Smooth muscle cell (in vitro differentiated cells): ENCODE results near the gene AMPD2. TPM values are rescaled to one million over a fixed set of nuclear protein-coding genes. Genes with fewer than 3 reads are reported as not detected.

Source experiments
- DNase-seq: peaks from one replicate; lab custom pipeline; 2025; ENCODE audit not compliant: unreplicated experiment; lab: John Stamatoyannopoulos, UW
- H2AFZ ChIP-seq: fragments of 200-600 bp; sonication (generic); 2 replicates; pipeline ENCODE4 v1.6.0; 2016; ENCODE audit warnings: antibody characterized with exemption, low read depth, mild to moderate bottlenecking
- H3F3A ChIP-seq: fragments of 200-600 bp; sonication (generic); 2 replicates; pipeline ENCODE4 v1.6.0; 2017; ENCODE audit warnings: antibody characterized with exemption, low read depth
- H3K27ac ChIP-seq: fragments of 200-600 bp; sonication (generic); 2 replicates; pipeline ENCODE4 v1.5.1; 2016; ENCODE audit warnings: low read depth, mild to moderate bottlenecking
- H3K27me3 ChIP-seq: fragments of 200-600 bp; sonication (generic); 2 replicates; pipeline ENCODE4 v1.6.1; 2016; ENCODE audit warnings: low read depth, mild to moderate bottlenecking
- H3K36me3 ChIP-seq: fragments of 200-600 bp; sonication (generic); 2 replicates; pipeline ENCODE4 v1.5.1; 2016; ENCODE audit warnings: low read depth
- H3K4me1 ChIP-seq: fragments of 200-600 bp; sonication (generic); 2 replicates; pipeline ENCODE4 v1.5.1; 2016; ENCODE audit warnings: low read depth
- H3K4me2 ChIP-seq: fragments of 200-600 bp; sonication (generic); 2 replicates; pipeline ENCODE4 v1.6.0; 2016; ENCODE audit warnings: mild to moderate bottlenecking
- H3K4me3 ChIP-seq: fragments of 200-600 bp; sonication (generic); 2 replicates; pipeline ENCODE4 v1.5.1; 2016; ENCODE audit warnings: mild to moderate bottlenecking
- H3K79me2 ChIP-seq: fragments of 200-600 bp; sonication (generic); 2 replicates; pipeline ENCODE4 v1.6.0; 2016; ENCODE audit warnings: low read depth, mild to moderate bottlenecking
- H3K9ac ChIP-seq: fragments of 200-600 bp; sonication (generic); 2 replicates; pipeline ENCODE4 v1.6.0; 2016; ENCODE audit warnings: low read depth
- H3K9me3 ChIP-seq: fragments of 200-600 bp; sonication (generic); replicated peaks from 2 replicates; pipeline ENCODE4 v1.5.1; 2016; ENCODE audit warnings: low read depth
- H4K20me1 ChIP-seq: fragments of 200-600 bp; sonication (generic); 2 replicates; pipeline ENCODE4 v1.6.0; 2016; ENCODE audit warnings: low read depth
- WGBS: methylation state at CpG from one replicate; pipeline ENCODE4 v1.1.7; 2016; ENCODE audit warnings: low lambda C conversion rate; 5-methylcytosine and 5-hydroxymethylcytosine counted together
- polyA plus RNA-seq: library from polyadenylated mRNA; unstranded; fragments of >200 nt; fragmentation: Nextera tagmentation; extraction: Ambion mirVana; gene quantifications from 2 replicates; pipeline ENCODE4 v1.2.1, GENCODE V29; 2016
- total RNA-seq: library from RNA; depleted of rRNA; stranded (reverse); fragments of >200 nt; gene quantifications from 2 replicates; pipeline ENCODE4 v1.2.3, GENCODE V29; 2014
- TF ChIP-seq, protein P1 (sequence below): fragments of 200-600 bp; sonication (generic); IDR thresholded peaks from 2 replicates; pipeline ENCODE4 v1.5.1; 2017; ENCODE audit warnings: borderline replicate concordance, mild to moderate bottlenecking, antibody characterized with exemption; ENCODE audit not compliant: insufficient read depth, poor library complexity, severe bottlenecking

AMPD2 gene
- total and polyA plus RNA-seq, 2 experiments from 2014 or later: 57.4 to 104 TPM

DNA sequence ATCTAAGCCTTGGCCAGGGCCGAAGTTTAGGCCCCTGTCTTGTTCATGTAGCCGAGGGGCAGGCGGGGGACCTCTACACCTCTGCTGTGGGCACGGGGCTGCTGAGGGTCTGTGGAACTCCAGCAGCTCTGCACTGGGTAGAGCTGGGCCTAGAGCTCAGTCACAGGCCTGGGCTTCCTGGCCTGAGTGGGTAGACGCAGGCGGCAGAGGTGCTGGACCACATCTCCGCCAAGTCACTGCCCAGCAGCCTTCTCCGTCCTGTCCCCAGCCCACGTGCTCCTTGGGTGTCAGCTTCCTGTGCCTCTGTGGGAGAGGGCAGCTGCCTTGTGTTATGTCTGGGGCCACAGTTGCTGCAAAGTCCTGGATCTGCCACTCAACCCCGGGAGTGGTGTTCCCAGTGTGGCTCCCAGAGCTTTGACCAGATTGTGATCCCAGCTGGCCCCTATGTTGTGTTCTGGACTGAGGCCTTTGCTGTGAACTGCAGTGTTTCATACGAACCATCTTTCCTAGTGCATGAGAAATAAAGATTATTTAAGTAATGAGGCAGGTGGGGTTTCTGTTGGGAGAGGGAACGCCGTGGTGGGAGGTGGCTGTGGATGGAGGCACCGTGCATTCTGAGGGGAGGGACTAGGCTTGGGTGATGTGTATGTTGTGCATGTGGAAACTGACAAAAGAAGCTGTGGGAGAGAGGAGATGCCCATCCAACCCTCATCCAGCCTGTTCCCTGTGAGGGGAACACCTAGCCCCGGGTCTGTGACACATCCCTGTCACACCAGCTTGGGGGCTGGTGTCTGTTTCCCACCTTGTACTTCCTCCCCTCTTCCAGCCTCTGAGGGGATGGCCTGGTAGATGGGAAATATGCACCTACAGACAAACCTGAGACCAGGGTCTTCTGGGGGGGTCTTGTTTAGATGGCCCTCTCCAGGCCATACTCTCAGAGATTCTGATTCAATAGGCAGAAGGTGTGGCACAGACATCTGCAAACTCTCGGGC, 12.2 kb downstream of the AMPD2 start:
- H3K36me3 ChIP-seq: no peaks in the 10 kb centered on the region
- WGBS: 92% methylated on average over 16 of the region's 16 CpGs
- no peak overlapping the region for H3K27ac ChIP-seq
- H3K79me2 ChIP-seq: no peaks in the 10 kb centered on the region
- H3K4me1 ChIP-seq: peaks cover 4% of the 10 kb centered on the region
- no peak overlapping the region for H3K4me3 ChIP-seq
- DNase-seq: no peak
- no peaks in the 10 kb centered on the region for H3K9me3 ChIP-seq
- H4K20me1 ChIP-seq: peaks cover 2% of the 10 kb centered on the region
- H3K27me3 ChIP-seq: no peaks in the 10 kb centered on the region
- H2AFZ ChIP-seq: no peak overlapping the region
- H3K4me2 ChIP-seq: no peak overlapping the region
- H3F3A ChIP-seq: no peaks in the 10 kb centered on the region
- TF ChIP-seq, protein P1, sequence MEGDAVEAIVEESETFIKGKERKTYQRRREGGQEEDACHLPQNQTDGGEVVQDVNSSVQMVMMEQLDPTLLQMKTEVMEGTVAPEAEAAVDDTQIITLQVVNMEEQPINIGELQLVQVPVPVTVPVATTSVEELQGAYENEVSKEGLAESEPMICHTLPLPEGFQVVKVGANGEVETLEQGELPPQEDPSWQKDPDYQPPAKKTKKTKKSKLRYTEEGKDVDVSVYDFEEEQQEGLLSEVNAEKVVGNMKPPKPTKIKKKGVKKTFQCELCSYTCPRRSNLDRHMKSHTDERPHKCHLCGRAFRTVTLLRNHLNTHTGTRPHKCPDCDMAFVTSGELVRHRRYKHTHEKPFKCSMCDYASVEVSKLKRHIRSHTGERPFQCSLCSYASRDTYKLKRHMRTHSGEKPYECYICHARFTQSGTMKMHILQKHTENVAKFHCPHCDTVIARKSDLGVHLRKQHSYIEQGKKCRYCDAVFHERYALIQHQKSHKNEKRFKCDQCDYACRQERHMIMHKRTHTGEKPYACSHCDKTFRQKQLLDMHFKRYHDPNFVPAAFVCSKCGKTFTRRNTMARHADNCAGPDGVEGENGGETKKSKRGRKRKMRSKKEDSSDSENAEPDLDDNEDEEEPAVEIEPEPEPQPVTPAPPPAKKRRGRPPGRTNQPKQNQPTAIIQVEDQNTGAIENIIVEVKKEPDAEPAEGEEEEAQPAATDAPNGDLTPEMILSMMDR: no peak
- no peak overlapping the region for H3K9ac ChIP-seq

DNA sequence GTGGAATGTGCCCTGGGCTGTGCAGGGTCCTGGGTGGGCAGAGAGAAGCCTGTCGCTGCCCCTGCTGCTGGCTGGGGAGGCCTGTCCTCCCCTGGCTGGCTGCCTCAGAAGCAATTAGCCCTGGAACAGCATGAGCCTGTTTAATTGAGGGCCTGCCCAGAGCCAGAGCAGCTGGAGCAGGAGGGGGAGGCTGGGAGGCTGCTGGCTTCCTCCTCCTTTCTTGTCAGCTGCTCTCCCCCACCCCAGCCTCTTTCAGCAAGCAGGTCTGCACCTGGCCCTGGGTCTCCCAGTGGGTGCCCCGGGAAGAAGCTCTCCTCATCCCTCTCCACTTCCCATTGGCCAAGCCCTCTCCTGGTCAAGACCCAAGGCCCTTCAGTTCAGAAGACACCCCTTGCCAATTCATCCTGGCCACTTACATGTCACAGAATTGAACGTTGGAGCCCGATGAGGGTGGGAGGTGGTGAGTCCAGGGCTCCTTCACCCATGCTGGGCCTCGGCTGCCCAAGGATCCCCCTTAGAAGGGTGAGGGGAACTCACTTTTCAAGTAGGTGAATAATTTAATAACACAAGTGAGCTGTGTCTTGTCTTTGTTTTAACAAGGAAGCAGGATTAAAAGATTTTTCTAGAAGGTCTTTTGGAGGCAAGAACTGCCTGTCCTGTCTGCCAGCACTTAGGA, 13.2 kb downstream of the AMPD2 start:
- DNase-seq: no peak

DNA sequence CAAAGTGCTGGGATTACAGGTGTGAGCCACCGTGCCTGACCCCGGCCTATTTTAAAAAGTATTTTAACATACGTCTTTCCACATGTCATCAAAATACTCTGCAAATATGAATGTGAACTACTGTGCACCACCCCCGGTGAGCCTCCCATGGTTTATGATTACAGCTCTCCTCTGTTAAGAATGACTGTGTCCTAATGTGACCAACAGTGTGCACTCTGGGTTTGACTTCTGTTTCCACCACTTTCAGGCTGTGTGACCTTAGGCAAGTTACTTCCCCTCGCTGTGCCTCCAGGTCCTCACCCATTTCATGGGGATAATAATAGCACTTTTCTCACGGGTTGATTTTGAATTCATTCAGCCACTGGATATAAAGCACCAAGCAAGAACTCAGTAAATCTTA, 14.7 kb downstream of the AMPD2 start:
- DNase-seq: no peak
- no peaks in the 10 kb centered on the region for H3F3A ChIP-seq
- H4K20me1 ChIP-seq: no peaks in the 10 kb centered on the region
- H3K4me1 ChIP-seq: peaks cover 4% of the 10 kb centered on the region
- no peaks in the 10 kb centered on the region for H3K9me3 ChIP-seq
- no peak overlapping the region for H2AFZ ChIP-seq
- H3K4me2 ChIP-seq: no peak overlapping the region
- H3K4me3 ChIP-seq: no peak overlapping the region
- no peaks in the 10 kb centered on the region for H3K79me2 ChIP-seq
- no peaks in the 10 kb centered on the region for H3K36me3 ChIP-seq
- TF ChIP-seq, protein P1: no peak
- WGBS: 92% methylated on average over 6 of the region's 6 CpGs
- H3K27ac ChIP-seq: no peak overlapping the region
- no peaks in the 10 kb centered on the region for H3K27me3 ChIP-seq
- no peak overlapping the region for H3K9ac ChIP-seq

More for the DNA sequence above, 13.2 kb downstream of the AMPD2 start:
- TF ChIP-seq, protein P1: no peak
- Histone ChIP-seq H3K79me2 (no peaks in the 10 kb centered on the region), H4K20me1 (no peaks in the 10 kb centered on the region), H3K4me1 (peaks cover 4% of the 10 kb centered on the region), H3K9ac (no peak overlapping the region), H3F3A (no peaks in the 10 kb centered on the region), H3K27me3 (no peaks in the 10 kb centered on the region), H3K4me2 (no peak overlapping the region), H3K36me3 (no peaks in the 10 kb centered on the region), H3K9me3 (no peaks in the 10 kb centered on the region), H3K27ac (no peak overlapping the region), H3K4me3 (no peak overlapping the region), H2AFZ (no peak overlapping the region)
- 88% methylated on average over 5 of the region's 5 CpGs for WGBS
